Activated CD8-positive, alpha-beta T cell treated with anti-CD3 and anti-CD28 coated beads, Interleukin-2, amount 10 ng/mL, durations not matched to agents 7 days and 5 days (primary cell): Measurements from ENCODE around the gene MOSPD3. TPM values are rescaled to one million over a fixed set of nuclear protein-coding genes. Genes with fewer than 3 reads are reported as not detected.
A peak's percentile ranks its signal among the peaks of the same experiment; 100 is the strongest.

ENCODE experiments used
- ATAC-seq: fragments of 150-1000 bp; cut with Tn5 transposase; one replicate; pipeline ENCODE4 v1.10.0; 2021; ENCODE audit warnings: moderate library complexity
- CTCF ChIA-PET: fragments of 350-600 bp; sonication (Branson Sonifier 250); formaldehyde crosslinking; loops from one replicate; lab custom pipeline; 2021; ENCODE audit warnings: antibody characterized with exemption; lab: Charles Lee
- POLR2A ChIA-PET: fragments of 350-600 bp; sonication (Branson Sonifier 250); formaldehyde crosslinking; loops from one replicate; lab custom pipeline; 2021; ENCODE audit warnings: antibody characterized with exemption; lab: Charles Lee
- DNase-seq: peaks from one replicate; pipeline ENCODE4 v3.0.0-alpha.2; 2020
- H3K27ac Mint-ChIP-seq: one replicate; pipeline ENCODE4 v1.8.0; 2021; ENCODE audit warnings: mild to moderate bottlenecking, mixed read lengths
- H3K27me3 Mint-ChIP-seq: one replicate; pipeline ENCODE4 v1.8.0; 2021; ENCODE audit warnings: low read depth, mixed read lengths
- H3K36me3 Mint-ChIP-seq: one replicate; pipeline ENCODE4 v1.8.0; 2021; ENCODE audit warnings: low read depth, mixed read lengths
- H3K4me1 Mint-ChIP-seq: one replicate; pipeline ENCODE4 v1.8.0; 2021; ENCODE audit warnings: low read depth, mixed read lengths
- H3K4me3 Mint-ChIP-seq: one replicate; pipeline ENCODE4 v1.8.0; 2021; ENCODE audit warnings: mild to moderate bottlenecking, mixed read lengths
- H3K9me3 Mint-ChIP-seq: one replicate; pipeline ENCODE4 v1.8.0; 2022; ENCODE audit warnings: mixed read lengths; ENCODE audit not compliant: insufficient read depth
- total RNA-seq, 2 experiments: library from RNA; stranded (reverse); gene quantifications; one replicate each; pipeline ENCODE4 v1.2.3, GENCODE V29; 2021

MOSPD3 gene
- total RNA-seq, 2 experiments from 2014 or later: 42.1 to 43.5 TPM

GRCh38 chr7:100599911-100600729, 12.2 kb upstream of the MOSPD3 start:
- no peak overlapping the region for H3K4me3 Mint-ChIP-seq
- H3K4me1 Mint-ChIP-seq: peaks cover 45% of the 10 kb centered on the region
- H3K9me3 Mint-ChIP-seq: no peaks in the 10 kb centered on the region
- peaks cover 2% of the 10 kb centered on the region for H3K36me3 Mint-ChIP-seq
- no peaks in the 10 kb centered on the region for H3K27me3 Mint-ChIP-seq
- POLR2A ChIA-PET: interaction anchor here (0.5 kb wide), 1 partner anchor 61 kb away, joined by 3 read pairs; the partner anchor contains the start of gene AGFG2
- ATAC-seq (no peak), DNase-seq (no peak)
- peak overlapping the region; percentile 57 for H3K27ac Mint-ChIP-seq
- CTCF ChIA-PET: interaction anchor here (2.1 to 2.8 kb wide), 2 partner anchors 11 to 14 kb away, joined by 12 to 16 read pairs; partner anchors contain the start of genes FBXO24 and LRCH4

GRCh38 chr7:100600730-100601038, 11.7 kb upstream of the MOSPD3 start:
- Mint-ChIP-seq H3K36me3 (peaks cover 2% of the 10 kb centered on the region), H3K9me3 (no peaks in the 10 kb centered on the region), H3K4me3 (no peak overlapping the region), H3K27me3 (no peaks in the 10 kb centered on the region), H3K4me1 (peaks cover 51% of the 10 kb centered on the region), H3K27ac (no peak overlapping the region)
- POLR2A ChIA-PET: no interaction called here
- CTCF ChIA-PET: no interaction called here
- DNase-seq (no peak), ATAC-seq (no peak)

DNA sequence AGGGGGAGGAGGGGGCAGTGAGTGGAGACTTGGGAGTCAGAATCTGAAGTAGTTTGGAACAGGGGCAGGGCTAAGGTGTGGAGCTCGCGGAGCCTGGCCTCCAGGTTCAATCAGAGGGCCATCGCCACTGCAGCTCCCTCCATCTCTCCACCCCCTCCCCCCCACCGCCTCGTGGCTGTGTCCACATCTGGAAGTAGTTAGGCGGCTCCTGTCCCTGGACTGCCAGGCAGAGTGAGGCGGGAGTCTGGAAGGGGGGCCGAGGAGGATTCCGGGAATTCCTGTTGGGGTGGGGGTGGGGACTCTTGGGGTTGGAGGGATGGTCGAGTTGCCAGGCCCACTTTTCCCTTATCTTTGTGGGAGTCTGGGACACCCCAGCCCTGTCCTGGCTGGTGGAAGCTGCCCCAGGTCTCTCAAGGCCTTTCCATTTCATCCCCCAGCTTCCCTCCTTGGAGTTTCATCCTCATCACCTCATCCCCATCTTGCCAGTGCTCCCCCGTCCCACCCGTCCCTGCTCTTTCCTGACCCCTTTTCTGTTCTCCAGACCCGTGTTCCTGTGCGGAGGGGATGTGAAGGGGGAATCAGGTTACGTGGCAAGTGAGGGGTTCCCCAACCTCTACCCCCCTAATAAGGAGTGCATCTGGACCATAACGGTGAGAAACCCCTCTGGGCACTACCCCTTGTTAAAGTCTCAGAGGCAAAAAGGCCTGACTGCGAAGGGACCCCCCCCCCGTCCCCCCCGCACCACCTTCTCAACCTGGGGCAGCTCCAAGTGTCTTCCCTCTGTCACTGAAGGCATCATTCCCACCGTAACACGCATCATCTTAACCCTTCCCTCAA, 9.2 kb upstream of the MOSPD3 start:
- Mint-ChIP-seq H3K36me3 (peaks cover 2% of the 10 kb centered on the region), H3K27me3 (peaks cover 4% of the 10 kb centered on the region), H3K9me3 (no peaks in the 10 kb centered on the region), H3K4me1 (peaks cover 57% of the 10 kb centered on the region), H3K27ac (peak overlapping the region; percentile 97), H3K4me3 (peak overlapping the region; percentile 89)
- ChIA-PET POLR2A (interaction anchor here (1.2 to 2.2 kb wide), 2 partner anchors 9 to 17 kb away, joined by 4 to 18 read pairs; partner anchors contain the start of genes FBXO24, LRCH4 and MOSPD3), CTCF (interaction anchor here (0.8 to 2.3 kb wide), 6 partner anchors 10 to 103 kb away, joined by 3 to 14 read pairs (median 4); partner anchors contain the start of genes MOSPD3 and POP7)
- DNase-seq (no peak), ATAC-seq (no peak)

DNA sequence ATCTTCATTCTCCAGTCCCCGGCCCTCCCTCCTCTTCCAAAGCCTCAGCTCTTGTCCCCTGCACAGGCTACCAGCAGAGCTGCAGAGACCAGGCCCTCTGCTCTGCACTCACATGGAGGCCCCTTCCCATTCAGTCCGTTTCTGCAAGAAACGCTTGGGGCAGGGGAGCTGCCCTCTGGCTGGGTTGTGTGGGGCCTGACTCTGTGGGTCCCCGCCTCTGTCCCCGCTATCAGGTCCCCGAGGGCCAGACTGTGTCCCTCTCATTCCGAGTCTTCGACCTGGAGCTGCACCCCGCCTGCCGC, 8.7 kb upstream of the MOSPD3 start:
- Mint-ChIP-seq H3K4me1 (peaks cover 51% of the 10 kb centered on the region), H3K27me3 (peaks cover 4% of the 10 kb centered on the region), H3K27ac (peak overlapping the region; percentile 97), H3K9me3 (no peaks in the 10 kb centered on the region), H3K36me3 (peaks cover 2% of the 10 kb centered on the region), H3K4me3 (peak overlapping the region; percentile 89)
- DNase-seq (no peak), ATAC-seq (peak; percentile 10)
- ChIA-PET CTCF (interaction anchor here (0.8 to 2.3 kb wide), 6 partner anchors 9 to 102 kb away, joined by 3 to 14 read pairs (median 4); partner anchors contain the start of genes MOSPD3 and POP7), POLR2A (interaction anchor here (1.2 to 2.2 kb wide), 2 partner anchors 9 to 17 kb away, joined by 4 to 18 read pairs; partner anchors contain the start of genes FBXO24, LRCH4 and MOSPD3)

GRCh38 chr7:100604028-100604975, 8.0 kb upstream of the MOSPD3 start:
- peaks cover 2% of the 10 kb centered on the region for H3K36me3 Mint-ChIP-seq

GRCh38 chr7:100604976-100605911, 7.1 kb upstream of the MOSPD3 start:
- H3K27ac Mint-ChIP-seq: peak overlapping the region; percentile 73
- peaks cover 47% of the 10 kb centered on the region for H3K4me1 Mint-ChIP-seq
- ChIA-PET POLR2A (interaction anchor here (0.7 to 2.5 kb wide), 3 partner anchors 20 to 86 kb away, joined by 3 to 16 read pairs (median 3); partner anchors contain the start of genes FBXO24 and LRCH4), CTCF (interaction anchor here (0.8 to 2.3 kb wide), 10 partner anchors 8 to 100 kb away, joined by 3 to 14 read pairs (median 5); partner anchors contain the start of genes FBXO24, LRCH4 and POP7)
- peaks cover 10% of the 10 kb centered on the region for H3K27me3 Mint-ChIP-seq
- peak overlapping the region; percentile 86 for H3K4me3 Mint-ChIP-seq
- peaks cover 2% of the 10 kb centered on the region for H3K36me3 Mint-ChIP-seq
- peak; percentile 54 for DNase-seq
- peak; percentile 7 for ATAC-seq
- no peaks in the 10 kb centered on the region for H3K9me3 Mint-ChIP-seq

More at GRCh38 chr7:100604028-100604975, 8.0 kb upstream of the MOSPD3 start:
- DNase-seq (peak; percentile 90), ATAC-seq (peak; percentile 79)
- peak overlapping the region; percentile 89 for H3K4me3 Mint-ChIP-seq
- H3K9me3 Mint-ChIP-seq: no peaks in the 10 kb centered on the region
- H3K27ac Mint-ChIP-seq: peak overlapping the region; percentile 97
- CTCF ChIA-PET: interaction anchor here (0.8 to 2.3 kb wide), 14 partner anchors 9 to 101 kb away, joined by 3 to 14 read pairs (median 4); partner anchors contain the start of genes FBXO24, LRCH4, MOSPD3 and POP7
- peaks cover 50% of the 10 kb centered on the region for H3K4me1 Mint-ChIP-seq
- POLR2A ChIA-PET: interaction anchor here (0.7 to 2.5 kb wide), 4 partner anchors 8 to 87 kb away, joined by 3 to 18 read pairs (median 10); partner anchors contain the start of genes FBXO24, LRCH4 and MOSPD3
- H3K27me3 Mint-ChIP-seq: peaks cover 6% of the 10 kb centered on the region

GRCh38 chr7:100606313-100606712, 6.0 kb upstream of the MOSPD3 start:
- H3K27me3 Mint-ChIP-seq: peaks cover 10% of the 10 kb centered on the region
- DNase-seq (no peak), ATAC-seq (no peak)
- CTCF ChIA-PET: interaction anchor here (0.6 to 2.0 kb wide), 5 partner anchors 26 to 99 kb away, joined by 3 to 13 read pairs (median 6); partner anchors contain the start of gene POP7
- H3K4me1 Mint-ChIP-seq: peaks cover 50% of the 10 kb centered on the region
- POLR2A ChIA-PET: interaction anchor here (0.7 to 2.5 kb wide), 2 partner anchors 21 to 26 kb away, joined by 3 to 16 read pairs; partner anchors contain the start of genes FBXO24 and LRCH4
- H3K27ac Mint-ChIP-seq: no peak overlapping the region
- H3K4me3 Mint-ChIP-seq: peak overlapping the region; percentile 86
- H3K36me3 Mint-ChIP-seq: peaks cover 2% of the 10 kb centered on the region
- H3K9me3 Mint-ChIP-seq: no peaks in the 10 kb centered on the region

- DNase-seq (no peak), ATAC-seq (no peak)
- Mint-ChIP-seq H3K4me3 (peak overlapping the region; percentile 10), H3K9me3 (no peaks in the 10 kb centered on the region), H3K36me3 (peaks cover 2% of the 10 kb centered on the region), H3K27ac (peak overlapping the region; percentile 2), H3K4me1 (peaks cover 46% of the 10 kb centered on the region), H3K27me3 (peaks cover 10% of the 10 kb centered on the region)
- ChIA-PET CTCF (interaction anchor here (1.2 to 2.8 kb wide), 2 partner anchors 23 to 84 kb away, joined by 4 to 9 read pairs; no protein-coding TSS in a partner anchor), POLR2A (no interaction called here)
These were observed 5.2 kb upstream of the MOSPD3 start for GRCh38 chr7:100607111-100607510.

DNA sequence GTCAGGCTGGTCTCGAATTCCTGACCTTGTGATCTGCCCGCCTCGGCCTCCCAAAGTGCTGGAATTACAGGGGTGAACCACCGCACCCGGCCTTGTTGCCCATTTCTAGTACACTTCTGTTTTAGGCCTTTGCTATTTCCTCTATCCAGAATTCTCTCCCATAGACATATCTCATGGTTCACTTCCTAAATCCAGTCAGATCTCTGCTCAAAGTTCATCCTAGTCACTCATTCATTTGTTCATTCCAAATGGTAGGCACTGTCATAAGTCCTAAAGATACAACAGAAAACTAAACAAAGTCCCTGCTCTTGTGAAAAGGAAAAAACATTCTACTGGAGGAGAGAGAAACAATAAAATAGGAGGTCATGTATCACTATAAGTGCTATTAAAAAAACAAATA, 2.4 kb upstream of the MOSPD3 start:
- DNase-seq: no peak
- ATAC-seq: no peak
- H3K4me1 Mint-ChIP-seq: peaks cover 44% of the 10 kb centered on the region
- CTCF ChIA-PET: interaction anchor here (1.2 to 1.7 kb wide), 2 partner anchors 11 to 20 kb away, joined by 3 to 4 read pairs; no protein-coding TSS in a partner anchor
- no peak overlapping the region for H3K27ac Mint-ChIP-seq
- POLR2A ChIA-PET: no interaction called here
- no peak overlapping the region for H3K4me3 Mint-ChIP-seq
- peaks cover 8% of the 10 kb centered on the region for H3K36me3 Mint-ChIP-seq
- no peaks in the 10 kb centered on the region for H3K9me3 Mint-ChIP-seq
- peaks cover 10% of the 10 kb centered on the region for H3K27me3 Mint-ChIP-seq
